Prostate gland (tissue), 2 donors: ENCODE measurements around the gene LARP6. TPM values are rescaled to one million over a fixed set of nuclear protein-coding genes. Genes with fewer than 3 reads are reported as not detected.

Source experiments
- DNase-seq: peaks from one replicate; pipeline ENCODE4 v3.0.0-alpha.2; 2019; ENCODE audit warnings: low spot score
- H3K27ac ChIP-seq, 2 donors: fragments of 200-600 bp; sonication (generic); 2 replicates each; pipeline ENCODE4 v1.5.1; 2017 to 2019
- H3K27me3 ChIP-seq: fragments of 200-600 bp; sonication (generic); replicated peaks from 2 replicates; pipeline ENCODE4 v1.5.1; 2019; ENCODE audit not compliant: insufficient read depth
- H3K36me3 ChIP-seq, 2 donors: fragments of 200-600 bp; sonication (generic); 1 replicate in 1 of 2; 2 replicates in 1 of 2; pipeline versions ENCODE4 v1.5.1 to v1.8.1; 2017 to 2019
- H3K4me1 ChIP-seq: fragments of 200-600 bp; sonication (generic); replicated peaks from 2 replicates; pipeline ENCODE4 v1.5.1; 2019
- H3K4me3 ChIP-seq, 2 donors: fragments of 200-600 bp; sonication (generic); 2 replicates each; pipeline ENCODE4 v1.5.1; 2017 to 2019
- H3K9me3 ChIP-seq: fragments of 200-600 bp; sonication (generic); 2 replicates; pipeline ENCODE4 v1.5.1; 2017
- POLR2A ChIP-seq: fragments of 450-650 bp; IDR thresholded peaks from one replicate; pipeline ENCODE4 v1.6.1; 2016; ENCODE audit warnings: antibody characterized with exemption, mild to moderate bottlenecking
- POLR2AphosphoS5 ChIP-seq: sonication (generic); formaldehyde crosslinking; IDR thresholded peaks from one replicate; pipeline ENCODE4 v1.6.1; 2017; ENCODE audit warnings: antibody characterized with exemption
- WGBS: methylation state at CpG from one replicate; pipeline ENCODE4 v1.1.5; 2018; 5-methylcytosine and 5-hydroxymethylcytosine counted together
- intact Hi-C: fragments of 100-400 bp; cut with DNase I; formaldehyde crosslinking; loops from one replicate; pipeline ENCODE4 v1.14.2; 2022
- total RNA-seq, 2 donors: library from RNA; depleted of rRNA; stranded (reverse); fragments of >200 nt; gene quantifications; one replicate each; pipeline ENCODE4 v1.1.0, GENCODE V29; 2016
- TF ChIP-seq, protein P1 (sequence below), 4 experiments: fragments of 200-600 bp in 2 of 4; fragments of 450-650 bp in 2 of 4; sonication (generic) in 2 of 4; IDR thresholded peaks; 1 replicate in 3 of 4; 2 replicates in 1 of 4; pipeline ENCODE4 v1.5.1; 2016 to 2019; ENCODE audit warnings: antibody characterized with exemption in 4 of 4, mild to moderate bottlenecking in 2 of 4, moderate library complexity in 2 of 4

LARP6 gene
- total RNA-seq, 2 donors from 2014 or later, result 24.6 to 43.3 TPM

- DNase-seq, result peak; percentile 31
- WGBS, result 74% methylated on average over 9 of the region's 9 CpGs
- Histone ChIP-seq H3K4me3 (no peak overlapping the region), H3K27me3 (no peaks in the 10 kb centered on the region), H3K4me1 (no peaks in the 10 kb centered on the region), H3K27ac (peak overlapping the region; percentile 6 to 56), H3K9me3 (no peaks in the 10 kb centered on the region), H3K36me3 (no peaks in the 10 kb centered on the region)
- intact Hi-C loops, result no loop called here
- TF ChIP-seq POLR2AphosphoS5 (peak; percentile 67), POLR2A (no peak)
Measured at GRCh38 chr15:70799667-70800450, 54.1 kb downstream of the LARP6 start.

GRCh38 chr15:70797464-70797863 lies 56.5 kb downstream of the LARP6 start:
- WGBS, result 89% methylated on average over 5 of the region's 5 CpGs
- Histone ChIP-seq H3K36me3 (no peaks in the 10 kb centered on the region), H3K4me3 (no peak overlapping the region), H3K9me3 (no peaks in the 10 kb centered on the region), H3K27me3 (no peaks in the 10 kb centered on the region), H3K4me1 (no peaks in the 10 kb centered on the region), H3K27ac (no peak overlapping the region)
- TF ChIP-seq POLR2AphosphoS5, result no peak
- intact Hi-C loops, result no loop called here
- no peak for DNase-seq

DNA sequence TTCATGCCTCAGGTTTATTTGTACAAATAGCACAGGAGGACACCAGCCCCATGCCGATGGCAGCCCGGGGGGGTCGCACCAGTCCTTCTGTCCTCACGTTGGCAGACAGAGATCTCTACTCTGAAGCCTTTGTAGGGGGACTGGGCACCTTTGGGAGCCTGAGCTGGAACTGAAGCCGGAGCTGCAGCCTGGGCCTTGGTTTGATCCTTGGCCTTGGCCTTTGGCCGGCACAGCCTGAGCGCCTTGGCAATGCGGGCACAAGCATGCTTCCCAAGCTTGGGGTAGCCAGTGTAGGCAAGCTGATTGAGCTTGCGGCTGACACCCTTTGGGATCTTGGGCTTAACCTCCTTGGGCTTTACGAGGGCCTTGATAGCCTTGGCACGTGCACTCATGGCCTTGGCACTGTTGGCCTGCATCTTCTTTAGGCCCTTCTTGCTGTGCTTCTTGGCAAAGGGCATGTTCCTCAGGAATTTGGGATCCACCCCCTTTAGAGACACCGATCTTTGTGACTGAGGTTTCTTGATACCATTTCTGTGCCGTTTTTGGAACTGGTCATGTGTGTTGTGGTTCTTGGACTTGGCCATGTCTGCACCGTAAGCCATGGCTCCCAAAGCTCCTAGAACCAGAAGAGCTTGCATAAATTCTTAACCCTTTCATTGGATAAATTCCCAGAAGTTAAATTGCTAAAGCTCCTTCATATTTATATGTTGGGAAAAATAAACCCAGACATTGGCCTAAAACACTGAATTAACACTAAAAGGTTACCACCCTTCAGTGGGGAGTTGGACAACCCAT lies 57.2 kb downstream of the LARP6 start:
- WGBS, result 85% methylated on average over 14 of the region's 14 CpGs
- TF ChIP-seq, protein P1, sequence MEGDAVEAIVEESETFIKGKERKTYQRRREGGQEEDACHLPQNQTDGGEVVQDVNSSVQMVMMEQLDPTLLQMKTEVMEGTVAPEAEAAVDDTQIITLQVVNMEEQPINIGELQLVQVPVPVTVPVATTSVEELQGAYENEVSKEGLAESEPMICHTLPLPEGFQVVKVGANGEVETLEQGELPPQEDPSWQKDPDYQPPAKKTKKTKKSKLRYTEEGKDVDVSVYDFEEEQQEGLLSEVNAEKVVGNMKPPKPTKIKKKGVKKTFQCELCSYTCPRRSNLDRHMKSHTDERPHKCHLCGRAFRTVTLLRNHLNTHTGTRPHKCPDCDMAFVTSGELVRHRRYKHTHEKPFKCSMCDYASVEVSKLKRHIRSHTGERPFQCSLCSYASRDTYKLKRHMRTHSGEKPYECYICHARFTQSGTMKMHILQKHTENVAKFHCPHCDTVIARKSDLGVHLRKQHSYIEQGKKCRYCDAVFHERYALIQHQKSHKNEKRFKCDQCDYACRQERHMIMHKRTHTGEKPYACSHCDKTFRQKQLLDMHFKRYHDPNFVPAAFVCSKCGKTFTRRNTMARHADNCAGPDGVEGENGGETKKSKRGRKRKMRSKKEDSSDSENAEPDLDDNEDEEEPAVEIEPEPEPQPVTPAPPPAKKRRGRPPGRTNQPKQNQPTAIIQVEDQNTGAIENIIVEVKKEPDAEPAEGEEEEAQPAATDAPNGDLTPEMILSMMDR (IDR thresholded peaks at IDR 0.05), result no peak
- TF ChIP-seq POLR2AphosphoS5 (no peak), POLR2A (no peak)
- no peak overlapping the region for H3K27ac ChIP-seq
- no peaks in the 10 kb centered on the region for H3K36me3 ChIP-seq
- intact Hi-C loops, result no loop called here
- DNase-seq, result no peak
- H3K27me3 ChIP-seq, result no peaks in the 10 kb centered on the region
- no peaks in the 10 kb centered on the region for H3K4me1 ChIP-seq
- H3K9me3 ChIP-seq, result no peaks in the 10 kb centered on the region
- H3K4me3 ChIP-seq, result no peak overlapping the region

DNA sequence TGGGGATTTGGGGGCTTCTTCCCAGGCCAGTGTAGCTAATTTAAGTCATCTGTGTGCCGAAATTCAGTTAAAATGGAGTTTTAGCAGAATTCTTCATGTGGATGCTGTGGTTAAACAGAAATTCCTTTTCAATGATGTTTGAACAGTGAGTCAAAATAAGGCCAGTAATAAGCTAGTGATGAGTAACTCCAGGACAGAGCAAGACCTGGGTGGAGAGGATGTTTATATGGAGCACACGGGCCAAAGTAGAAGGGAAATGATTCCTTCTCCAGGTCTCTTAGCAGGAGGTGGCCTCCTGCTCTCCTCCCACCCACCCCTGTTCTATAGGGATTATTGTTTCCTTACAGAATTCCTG lies 58.7 kb downstream of the LARP6 start:
- Histone ChIP-seq H3K4me3 (no peak overlapping the region), H3K4me1 (no peaks in the 10 kb centered on the region), H3K27ac (peak overlapping the region; percentile 11 to 49), H3K27me3 (no peaks in the 10 kb centered on the region), H3K36me3 (no peaks in the 10 kb centered on the region), H3K9me3 (no peaks in the 10 kb centered on the region)
- no peak for DNase-seq
- intact Hi-C loops, result no loop called here
- TF ChIP-seq POLR2AphosphoS5 (no peak), POLR2A (no peak)
- TF ChIP-seq, protein P1 (IDR thresholded peaks at IDR 0.05), result no peak
- WGBS, result 64% methylated on average over 2 of the region's 2 CpGs

- H3K9me3 ChIP-seq, result no peaks in the 10 kb centered on the region
- H3K4me3 ChIP-seq, result no peak overlapping the region
- TF ChIP-seq POLR2AphosphoS5 (no peak), POLR2A (no peak)
- TF ChIP-seq, protein P1 (IDR thresholded peaks at IDR 0.05), result no peak
- no peaks in the 10 kb centered on the region for H3K4me1 ChIP-seq
- intact Hi-C loops, result no loop called here
- H3K36me3 ChIP-seq, result no peaks in the 10 kb centered on the region
- peak overlapping the region; percentile 11 to 49 for H3K27ac ChIP-seq
- 90% methylated on average over 12 of the region's 12 CpGs for WGBS
- no peaks in the 10 kb centered on the region for H3K27me3 ChIP-seq
- DNase-seq, result no peak
Measured at GRCh38 chr15:70794596-70795310, 59.2 kb downstream of the LARP6 start.
